ENCODE measurements around the gene STXBP1.

- TF ChIP-seq CTCF (IDR thresholded peaks at IDR 0.05) (no peak), EZH2 (IDR thresholded peaks at IDR 0.05) (no peak), EZH2phosphoT487 (IDR thresholded peaks at IDR 0.05) (no peak)
These were observed 526 bp upstream of the STXBP1 start for GRCh38 chr9:127611603-127611898.

Data from neural progenitor cell (in vitro differentiated cells).